Fibroblast of the aortic adventitia (primary cell): ENCODE measurements around the gene ALPK3. TPM values are rescaled to one million over a fixed set of nuclear protein-coding genes. Genes with fewer than 3 reads are reported as not detected.
A peak's percentile ranks its signal among the peaks of the same experiment; 100 is the strongest.

ENCODE experiments used
- DNase-seq: peaks from one replicate; pipeline ENCODE4 v3.0.0-alpha.2; 2010; ENCODE audit warnings: low read depth
- H3K4me3 ChIP-seq: 2 replicates; pipeline ENCODE4 v1.5.1; 2011; ENCODE audit warnings: low read depth, mild to moderate bottlenecking, control low read depth, low read length, moderate library complexity
- CTCF ChIP-seq: IDR thresholded peaks from 2 replicates; pipeline ENCODE4 v1.5.1; 2011; ENCODE audit warnings: mild to moderate bottlenecking, low read length, control low read depth, inconsistent platforms; ENCODE audit not compliant: insufficient read depth
- total RNA-seq: library from RNA; depleted of rRNA; stranded (reverse); fragments of >200 nt; gene quantifications from 2 replicates; pipeline ENCODE4 v1.2.3, GENCODE V29; 2012; ENCODE audit warnings: low replicate concordance

The ALPK3 gene
- total RNA-seq, 1 donor, result 0.18 TPM

- no peak overlapping the region for H3K4me3 ChIP-seq
- DNase-seq, result peak; percentile 28
- no peak for TF ChIP-seq CTCF
Observed at GRCh38 chr15:84828086-84828908, 11.1 kb downstream of the ALPK3 start.

GRCh38 chr15:84829428-84829827 is 12.3 kb downstream of the ALPK3 start:
- no peak for TF ChIP-seq CTCF
- no peak for DNase-seq
- H3K4me3 ChIP-seq, result no peak overlapping the region

- no peak for TF ChIP-seq CTCF
- H3K4me3 ChIP-seq, result no peak overlapping the region
- DNase-seq, result no peak
Observed at GRCh38 chr15:84830036-84830435, 12.9 kb downstream of the ALPK3 start.

- no peak for TF ChIP-seq CTCF
- H3K4me3 ChIP-seq, result no peak overlapping the region
- no peak for DNase-seq
Observed at GRCh38 chr15:84831028-84831427, 13.9 kb downstream of the ALPK3 start.

- no peak overlapping the region for H3K4me3 ChIP-seq
- DNase-seq, result no peak
- no peak for TF ChIP-seq CTCF
Observed at GRCh38 chr15:84831613-84832012, 14.5 kb downstream of the ALPK3 start.

- no peak overlapping the region for H3K4me3 ChIP-seq
- no peak for TF ChIP-seq CTCF
- no peak for DNase-seq
Observed at GRCh38 chr15:84832448-84833040, 15.4 kb downstream of the ALPK3 start.
